T-helper 22 cell (primary cell): ENCODE results near the gene SLC9B1.
"Not testable (repeated sequence)": the region's sequence is repeated elsewhere in the genome, so short reads cannot be mapped to it uniquely, and the experiment has no call there.

ENCODE experiments used
- DNase-seq: peaks from one replicate; pipeline ENCODE4 v3.0.0-alpha.2; 2020; ENCODE audit warnings: low read depth

SLC9B1 gene

DNA sequence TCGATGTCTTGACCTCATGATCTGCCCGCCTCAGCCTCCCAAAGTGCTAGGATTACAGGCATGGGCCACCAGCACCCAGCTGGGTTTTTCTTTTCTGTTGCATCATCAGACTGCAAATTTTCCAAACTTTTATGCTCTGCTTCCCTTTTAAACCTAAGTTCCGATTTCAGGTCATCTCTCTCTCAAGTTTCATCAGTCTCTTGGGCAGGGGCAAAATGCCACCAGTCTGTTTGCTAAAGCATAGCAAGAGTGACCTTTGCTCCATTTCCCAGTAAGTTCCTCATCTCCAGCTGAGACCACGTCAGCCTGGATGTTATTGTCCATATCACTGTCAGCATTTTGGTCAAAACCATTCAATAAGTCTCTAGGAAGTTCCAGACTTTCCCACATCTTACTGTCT is 141.2 kb downstream of the SLC9B1 start:
- not testable (repeated sequence) for DNase-seq

DNA sequence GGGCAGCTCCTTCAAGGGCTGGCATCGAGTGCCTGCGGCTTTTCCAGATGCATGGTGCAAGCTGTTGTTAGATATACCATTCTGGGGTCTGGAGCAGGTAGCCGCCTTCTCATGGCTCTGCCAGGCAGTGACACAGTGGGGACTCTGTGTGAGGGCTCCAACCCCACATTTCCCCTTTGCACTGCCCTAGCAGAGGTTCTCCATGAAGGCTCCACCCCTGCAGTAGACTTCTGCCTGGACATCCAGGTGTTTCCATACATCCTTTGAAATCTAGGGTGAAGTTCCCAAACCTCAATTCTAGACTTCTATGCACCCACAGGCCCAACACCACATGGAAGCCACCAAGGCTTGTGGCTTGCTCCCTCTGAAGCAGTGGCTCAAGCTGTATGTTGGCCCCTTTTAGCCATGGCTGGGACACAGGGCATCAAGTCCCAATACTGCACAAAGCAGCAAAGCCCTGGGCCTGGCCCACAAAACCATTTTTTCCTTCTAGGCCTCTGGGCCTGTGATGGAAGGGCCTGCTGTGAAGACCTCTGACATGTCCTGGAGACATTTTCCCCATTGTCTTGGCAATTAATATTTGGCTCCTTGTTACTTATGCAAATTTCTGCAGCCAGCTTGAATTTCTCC is 141.9 kb downstream of the SLC9B1 start:
- DNase-seq, result not testable (repeated sequence)

- no peak for DNase-seq
Observed at GRCh38 chr4:102871772-102872171, 147.7 kb downstream of the SLC9B1 start.

DNA sequence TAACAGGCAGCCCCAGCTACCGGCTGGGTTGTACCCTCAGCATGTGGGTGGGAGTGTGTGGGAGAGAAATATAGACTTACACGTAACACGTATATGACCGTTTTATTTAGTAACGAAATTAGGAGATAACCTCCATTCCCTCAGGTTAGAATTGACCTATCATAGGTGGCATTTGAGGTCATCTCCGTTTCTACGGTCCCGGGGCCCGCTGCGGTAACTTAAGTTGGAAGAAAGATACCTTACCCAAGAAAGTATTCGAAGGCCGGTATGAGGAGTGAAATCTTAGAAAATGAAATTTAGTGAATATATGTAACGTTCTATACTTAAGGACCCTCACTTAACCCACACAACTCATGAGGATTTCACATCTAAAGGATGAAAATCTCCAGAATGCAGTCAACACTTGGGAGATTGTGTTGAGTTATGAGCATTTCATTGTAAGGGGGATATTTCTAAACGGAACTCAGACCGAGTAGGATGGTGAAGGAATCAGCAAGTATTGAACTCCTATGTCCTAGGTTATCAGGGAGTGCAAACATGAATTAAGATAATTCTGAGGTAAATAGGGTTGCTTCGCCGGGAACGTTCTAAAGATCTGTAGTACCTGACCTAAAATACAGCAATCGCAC is 149.8 kb downstream of the SLC9B1 start:
- no peak for DNase-seq

GRCh38 chr4:102868781-102869568 is 150.5 kb downstream of the SLC9B1 start, which contains the start of gene CISD2:
Gene CISD2, plus strand, starts transcription at chr4:102868992. Its CDS starts 93 bp downstream, at chr4:102869085.
- peak; percentile 85 for DNase-seq

GRCh38 chr4:102868153-102868780 is 151.2 kb downstream of the SLC9B1 start:
- no peak for DNase-seq

DNA sequence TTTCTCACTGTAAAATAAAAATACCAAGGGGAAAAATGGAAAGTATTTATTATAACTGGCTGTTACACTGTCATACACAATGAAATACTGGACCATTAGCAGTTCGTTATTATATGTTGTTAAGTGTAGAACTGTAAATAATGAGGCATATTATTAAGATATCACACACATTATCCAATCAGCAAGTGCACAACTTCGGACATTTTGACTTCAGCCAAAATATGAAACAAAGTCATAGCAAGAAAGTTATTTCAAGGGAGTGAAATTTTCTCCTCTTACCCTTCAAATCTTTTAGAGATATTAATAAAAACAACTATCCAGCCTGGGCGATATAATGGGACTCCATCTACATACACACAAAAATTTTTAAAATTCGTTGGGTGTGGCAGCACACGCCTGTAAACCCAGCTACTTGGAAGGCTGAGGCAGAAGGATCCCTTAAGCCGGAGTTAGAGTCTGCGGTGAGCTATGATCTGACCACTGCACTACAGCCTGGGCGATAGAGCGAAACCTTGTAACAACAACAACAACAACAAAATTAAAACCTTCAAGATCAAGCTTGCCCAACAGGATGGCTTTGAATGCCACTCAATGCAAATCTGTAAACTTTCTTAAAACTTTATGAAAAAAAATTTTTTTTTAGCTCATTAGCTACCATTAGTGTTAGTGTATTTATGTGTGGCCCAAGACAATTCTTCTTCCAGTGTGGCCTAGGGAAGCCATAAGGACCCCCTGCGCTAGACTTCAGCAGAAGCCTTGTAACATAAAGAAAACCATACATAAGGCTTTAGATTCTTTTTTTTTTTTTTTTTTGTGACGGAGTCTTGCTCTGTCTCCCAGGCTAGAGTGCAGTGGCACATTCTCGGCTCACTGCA is 152.0 kb downstream of the SLC9B1 start:
- DNase-seq, result no peak

GRCh38 chr4:102865327-102865726 is 154.2 kb downstream of the SLC9B1 start:
- not testable (repeated sequence) for DNase-seq

GRCh38 chr4:102862747-102863146 is 156.8 kb downstream of the SLC9B1 start:
- DNase-seq, result no peak

DNA sequence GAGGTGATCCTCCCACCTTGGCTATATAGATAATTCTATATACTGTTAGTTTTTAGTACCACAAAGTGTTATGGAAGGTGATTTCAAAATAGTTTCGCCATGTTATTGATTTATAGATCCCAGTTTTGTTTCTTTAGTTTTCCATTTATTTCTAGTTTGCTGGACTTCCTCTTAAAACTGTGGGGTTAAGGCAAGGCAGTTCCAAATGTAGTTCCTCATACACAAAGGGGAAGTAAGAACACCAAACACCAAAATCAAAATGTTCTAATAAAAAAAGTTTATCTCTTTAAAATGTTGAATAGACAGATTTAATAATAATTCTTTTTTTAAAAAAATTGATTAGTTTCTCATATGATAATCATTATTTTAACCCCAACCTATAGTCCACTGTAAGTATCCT is 157.5 kb downstream of the SLC9B1 start:
- DNase-seq, result no peak

- no peak for DNase-seq
Observed at GRCh38 chr4:102860611-102861324, 158.7 kb downstream of the SLC9B1 start.

DNA sequence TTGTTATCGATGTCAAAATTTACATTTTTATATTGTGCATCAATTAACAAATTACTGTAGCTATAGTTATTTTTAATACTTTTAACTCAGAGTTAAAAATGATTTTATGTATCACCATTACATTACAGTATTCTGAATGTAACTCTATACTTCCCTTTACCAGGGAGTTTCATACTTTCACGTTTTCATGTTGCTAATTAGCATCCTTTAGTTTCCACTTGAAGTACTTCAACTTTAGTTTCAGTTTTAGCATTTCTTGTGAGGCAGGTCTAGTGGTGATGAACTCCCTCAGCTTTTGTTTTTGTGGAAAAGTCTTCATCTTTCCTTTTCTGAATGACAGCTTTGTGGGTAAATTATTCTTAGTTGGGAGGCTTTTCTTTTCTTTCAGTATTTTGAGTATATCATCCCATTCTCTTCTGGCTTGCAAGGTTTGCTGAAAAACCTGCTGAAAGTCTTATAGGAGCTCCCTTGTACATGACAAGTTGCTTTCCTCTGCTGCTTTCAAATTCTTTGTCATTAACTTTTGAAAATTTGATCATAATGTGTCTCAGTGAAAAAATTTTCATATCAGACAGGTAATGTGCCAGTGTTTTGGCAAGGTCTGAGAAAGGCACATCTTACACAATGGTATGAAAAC is 160.6 kb downstream of the SLC9B1 start:
- DNase-seq, result no peak
